Suprapubic skin (tissue), 4 donors: Measurements from ENCODE around the gene PRSS57. TPM values are rescaled to one million over a fixed set of nuclear protein-coding genes. Genes with fewer than 3 reads are reported as not detected.

Experiments used
- DNase-seq, 2 donors: peaks; one replicate each; pipeline ENCODE4 v3.0.0-alpha.2; 2019; ENCODE audit warnings: low spot score in 2 of 2
- H3K27ac ChIP-seq: fragments of 200-600 bp; sonication (generic); one replicate; pipeline ENCODE4 v1.5.1; 2019
- H3K27me3 ChIP-seq: fragments of 200-600 bp; sonication (generic); one replicate; pipeline ENCODE4 v1.5.1; 2019
- H3K36me3 ChIP-seq: fragments of 200-600 bp; sonication (generic); one replicate; pipeline ENCODE4 v1.5.1; 2019
- H3K4me1 ChIP-seq: fragments of 200-600 bp; sonication (generic); one replicate; pipeline ENCODE4 v1.5.1; 2019
- H3K4me3 ChIP-seq: fragments of 200-600 bp; sonication (generic); one replicate; pipeline ENCODE4 v1.5.1; 2019; ENCODE audit warnings: mild to moderate bottlenecking
- H3K9me3 ChIP-seq: fragments of 200-600 bp; sonication (generic); one replicate; pipeline ENCODE4 v1.5.1; 2019
- EP300 ChIP-seq: sonication (generic); formaldehyde crosslinking; IDR thresholded peaks from one replicate; pipeline ENCODE4 v1.6.1; 2017; ENCODE audit warnings: antibody characterized with exemption
- POLR2A ChIP-seq, 2 donors: fragments of 450-650 bp; IDR thresholded peaks; one replicate each; pipeline ENCODE4 v1.6.1; 2017; ENCODE audit warnings: antibody characterized with exemption in 2 of 2, mild to moderate bottlenecking in 2 of 2, moderate library complexity in 2 of 2
- POLR2AphosphoS5 ChIP-seq, 3 donors: sonication (generic); formaldehyde crosslinking; IDR thresholded peaks; one replicate each; pipeline ENCODE4 v1.6.1; 2017; ENCODE audit warnings: antibody characterized with exemption in 3 of 3
- WGBS: methylation state at CpG from one replicate; pipeline ENCODE4 v1.1.5; 2018; 5-methylcytosine and 5-hydroxymethylcytosine counted together
- total RNA-seq, 4 donors: library from RNA; depleted of rRNA; stranded (reverse); fragments of >200 nt; gene quantifications; one replicate each; pipeline ENCODE4 v1.1.0, GENCODE V29; 2016
- TF ChIP-seq, protein P1 (sequence below), 2 donors: fragments of 200-600 bp in 1 of 2; fragments of 450-650 bp in 1 of 2; sonication (generic) in 1 of 2; IDR thresholded peaks; one replicate each; pipeline ENCODE4 v1.5.1; 2016 to 2019; ENCODE audit warnings: antibody characterized with exemption in 2 of 2, mild to moderate bottlenecking in 1 of 2, moderate library complexity in 1 of 2

PRSS57 gene
- total RNA-seq, 4 donors from 2014 or later = not detected

DNA sequence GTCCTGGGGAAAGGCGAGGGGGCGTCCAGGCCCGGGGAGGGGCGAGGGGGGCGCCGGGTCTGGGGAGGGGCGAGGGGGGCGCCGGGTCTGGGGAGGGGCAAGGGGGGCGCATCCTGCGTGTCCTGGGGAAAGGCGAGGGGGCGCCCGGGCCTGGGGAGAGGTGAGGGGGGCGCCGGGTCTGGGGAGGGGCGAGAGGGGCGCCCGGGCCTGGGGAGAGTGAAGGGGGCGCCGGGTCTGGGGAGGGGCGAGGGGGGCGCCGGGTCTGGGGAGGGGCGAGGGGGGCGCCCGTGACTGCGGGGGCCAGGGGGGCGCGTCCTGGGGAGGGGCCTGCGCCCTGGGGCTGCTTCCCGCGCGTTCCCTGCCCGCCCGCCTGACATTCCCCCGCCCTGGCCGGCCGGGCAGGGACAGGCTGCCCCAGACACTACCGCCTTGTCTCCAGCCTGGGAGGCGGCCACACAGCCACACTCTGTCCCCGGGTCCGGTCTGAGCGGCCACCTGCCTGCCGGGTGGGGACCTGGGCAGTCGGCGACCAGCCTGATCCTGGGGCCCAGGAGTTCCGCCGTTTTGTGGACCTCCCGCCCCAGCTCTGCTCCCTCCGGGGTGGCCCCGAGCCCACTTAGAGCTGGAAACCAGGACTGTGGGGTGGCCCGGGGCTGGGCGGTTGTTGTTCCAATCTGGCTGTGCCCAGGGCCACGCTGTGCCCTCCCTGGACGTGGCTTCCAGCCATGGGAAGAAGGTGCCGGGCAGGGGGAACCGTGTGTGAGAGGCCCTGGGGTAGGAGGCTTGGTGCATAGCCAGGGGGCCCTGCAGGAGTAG lies 25.3 kb upstream of the PRSS57 start:
- DNase-seq = no peak
- H3K9me3 ChIP-seq = no peaks in the 10 kb centered on the region
- H3K4me1 ChIP-seq = peaks cover 27% of the 10 kb centered on the region
- 50% methylated on average over 14 of the region's 58 CpGs for WGBS
- H3K27me3 ChIP-seq = peaks cover 5% of the 10 kb centered on the region
- no peak for TF ChIP-seq EP300
- no peak overlapping the region for H3K4me3 ChIP-seq
- H3K36me3 ChIP-seq = peaks cover 2% of the 10 kb centered on the region
- peak overlapping the region; percentile 79 for H3K27ac ChIP-seq

DNA sequence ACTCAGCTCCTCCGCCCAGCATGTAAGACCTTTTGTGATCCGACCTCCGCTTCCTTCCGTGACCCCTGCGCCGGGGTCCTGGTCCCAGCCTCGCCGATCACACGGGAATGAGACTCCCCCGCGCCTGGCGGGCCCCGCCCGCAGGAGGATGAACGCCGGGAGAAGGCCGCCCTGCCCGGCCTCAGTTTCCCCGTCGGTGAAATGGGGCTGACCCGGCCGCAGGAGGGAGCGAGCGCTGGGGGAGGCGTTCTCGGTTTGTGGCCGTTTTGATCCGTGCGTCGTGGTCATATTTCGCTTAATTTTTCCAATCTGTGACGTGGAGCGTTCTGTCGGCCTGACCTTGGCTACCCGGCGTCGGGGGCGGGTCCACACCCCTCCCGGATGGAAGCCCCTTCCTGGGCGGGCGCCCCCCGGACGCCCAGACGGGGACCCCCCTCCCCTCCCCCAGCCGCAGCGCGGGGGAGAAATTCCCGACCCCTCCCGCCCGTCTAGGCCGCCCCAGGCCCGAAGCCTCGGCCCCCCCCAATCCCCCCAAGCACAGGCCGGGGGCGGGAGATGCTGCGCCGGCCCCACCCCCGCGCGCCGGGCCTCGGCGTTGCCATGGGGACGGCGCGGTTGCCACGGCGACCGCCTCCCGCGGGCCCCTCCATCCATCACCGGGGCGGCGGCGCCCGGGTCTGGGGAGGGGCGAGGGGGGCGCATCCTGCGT lies 24.5 kb upstream of the PRSS57 start:
- WGBS = 71% methylated on average over 26 of the region's 79 CpGs
- peak overlapping the region; percentile 79 for H3K27ac ChIP-seq
- peaks cover 27% of the 10 kb centered on the region for H3K4me1 ChIP-seq
- peaks cover 4% of the 10 kb centered on the region for H3K36me3 ChIP-seq
- DNase-seq = no peak
- no peak for TF ChIP-seq EP300
- TF ChIP-seq POLR2AphosphoS5 (IDR thresholded peaks at IDR 0.05) = no peak
- TF ChIP-seq, protein P1, sequence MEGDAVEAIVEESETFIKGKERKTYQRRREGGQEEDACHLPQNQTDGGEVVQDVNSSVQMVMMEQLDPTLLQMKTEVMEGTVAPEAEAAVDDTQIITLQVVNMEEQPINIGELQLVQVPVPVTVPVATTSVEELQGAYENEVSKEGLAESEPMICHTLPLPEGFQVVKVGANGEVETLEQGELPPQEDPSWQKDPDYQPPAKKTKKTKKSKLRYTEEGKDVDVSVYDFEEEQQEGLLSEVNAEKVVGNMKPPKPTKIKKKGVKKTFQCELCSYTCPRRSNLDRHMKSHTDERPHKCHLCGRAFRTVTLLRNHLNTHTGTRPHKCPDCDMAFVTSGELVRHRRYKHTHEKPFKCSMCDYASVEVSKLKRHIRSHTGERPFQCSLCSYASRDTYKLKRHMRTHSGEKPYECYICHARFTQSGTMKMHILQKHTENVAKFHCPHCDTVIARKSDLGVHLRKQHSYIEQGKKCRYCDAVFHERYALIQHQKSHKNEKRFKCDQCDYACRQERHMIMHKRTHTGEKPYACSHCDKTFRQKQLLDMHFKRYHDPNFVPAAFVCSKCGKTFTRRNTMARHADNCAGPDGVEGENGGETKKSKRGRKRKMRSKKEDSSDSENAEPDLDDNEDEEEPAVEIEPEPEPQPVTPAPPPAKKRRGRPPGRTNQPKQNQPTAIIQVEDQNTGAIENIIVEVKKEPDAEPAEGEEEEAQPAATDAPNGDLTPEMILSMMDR (IDR thresholded peaks at IDR 0.05) = no peak
- TF ChIP-seq POLR2A (IDR thresholded peaks at IDR 0.05) = no peak
- H3K27me3 ChIP-seq = peaks cover 5% of the 10 kb centered on the region
- H3K4me3 ChIP-seq = no peak overlapping the region
- H3K9me3 ChIP-seq = no peaks in the 10 kb centered on the region

DNA sequence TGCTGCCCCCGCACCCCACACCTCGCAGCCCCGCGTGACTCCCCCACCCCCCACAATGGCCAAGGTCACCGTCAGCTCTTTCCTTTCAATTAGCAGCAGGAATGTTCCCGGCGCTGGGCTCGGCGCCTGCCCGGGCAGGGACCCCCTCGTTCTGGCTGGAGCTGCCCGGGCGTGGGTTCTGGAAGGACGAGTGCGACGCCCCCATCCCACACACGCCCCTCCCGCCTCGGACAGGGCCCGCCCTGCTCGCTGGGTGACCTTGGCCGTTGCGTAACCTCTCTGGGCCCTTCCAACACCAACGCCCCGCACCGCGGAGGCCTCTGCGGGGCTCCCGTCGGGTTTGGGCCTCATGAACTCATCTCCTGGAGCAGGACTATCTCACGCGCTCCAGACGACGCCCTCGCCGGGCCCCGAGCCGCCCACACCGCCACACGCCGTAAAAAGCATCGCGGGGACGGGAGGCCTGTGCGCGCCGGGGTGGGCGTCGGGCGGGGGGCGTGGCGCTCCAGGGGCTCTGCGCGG lies 23.8 kb upstream of the PRSS57 start:
- peaks cover 27% of the 10 kb centered on the region for H3K4me1 ChIP-seq
- H3K27ac ChIP-seq = peak overlapping the region; percentile 79
- TF ChIP-seq POLR2AphosphoS5 (IDR thresholded peaks at IDR 0.05) = no peak
- TF ChIP-seq, protein P1 (IDR thresholded peaks at IDR 0.05) = no peak
- no peak for TF ChIP-seq POLR2A (IDR thresholded peaks at IDR 0.05)
- TF ChIP-seq EP300 = no peak
- DNase-seq = peak; percentile 88 to 90
- H3K36me3 ChIP-seq = peaks cover 4% of the 10 kb centered on the region
- no peaks in the 10 kb centered on the region for H3K9me3 ChIP-seq
- peaks cover 5% of the 10 kb centered on the region for H3K27me3 ChIP-seq
- 80% methylated on average over 1 of the region's 54 CpGs for WGBS
- H3K4me3 ChIP-seq = no peak overlapping the region

DNA sequence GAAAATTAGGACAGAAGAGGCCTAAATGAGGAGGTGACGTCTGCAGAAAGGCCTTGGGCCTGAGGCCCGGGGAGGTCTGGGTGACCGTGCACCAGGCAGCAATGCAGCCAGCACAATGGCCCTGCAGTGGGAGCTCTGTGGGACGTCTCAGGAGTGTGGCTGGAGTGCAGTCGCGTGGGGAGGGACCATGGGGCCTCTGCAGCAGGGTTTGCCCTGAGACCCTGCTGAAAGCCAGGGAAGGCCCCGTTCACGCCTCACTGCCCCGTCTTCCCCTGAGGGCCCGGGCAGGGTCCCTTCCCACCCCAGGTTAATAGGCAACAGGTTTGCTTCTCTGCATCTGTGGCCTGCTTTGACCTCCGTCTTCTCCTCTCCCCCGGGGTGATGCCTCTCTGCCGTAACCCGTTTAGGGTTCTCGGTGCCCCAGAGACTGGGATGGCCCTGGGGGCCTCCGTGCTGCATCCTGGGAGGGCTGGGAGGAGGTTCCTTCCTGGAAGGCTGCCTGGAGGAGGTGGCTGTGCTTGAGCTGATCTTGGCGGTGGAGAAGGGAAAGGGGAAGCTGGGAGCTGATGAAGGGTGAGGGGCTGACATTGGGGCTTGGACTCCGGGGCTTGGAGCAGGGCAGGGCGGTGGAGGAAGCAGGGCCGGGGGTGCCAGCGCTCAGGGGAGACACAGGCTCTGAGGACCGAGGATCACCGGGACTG lies 23.1 kb upstream of the PRSS57 start:
- H3K27me3 ChIP-seq = peaks cover 5% of the 10 kb centered on the region
- no peak overlapping the region for H3K4me3 ChIP-seq
- 65% methylated on average over 9 of the region's 23 CpGs for WGBS
- H3K4me1 ChIP-seq = peaks cover 27% of the 10 kb centered on the region
- peak overlapping the region; percentile 79 for H3K27ac ChIP-seq
- no peak for TF ChIP-seq POLR2AphosphoS5 (IDR thresholded peaks at IDR 0.05)
- TF ChIP-seq POLR2A (IDR thresholded peaks at IDR 0.05) = no peak
- TF ChIP-seq, protein P1 (IDR thresholded peaks at IDR 0.05) = no peak
- no peak for TF ChIP-seq EP300
- DNase-seq = no peak
- H3K9me3 ChIP-seq = no peaks in the 10 kb centered on the region
- H3K36me3 ChIP-seq = peaks cover 4% of the 10 kb centered on the region

DNA sequence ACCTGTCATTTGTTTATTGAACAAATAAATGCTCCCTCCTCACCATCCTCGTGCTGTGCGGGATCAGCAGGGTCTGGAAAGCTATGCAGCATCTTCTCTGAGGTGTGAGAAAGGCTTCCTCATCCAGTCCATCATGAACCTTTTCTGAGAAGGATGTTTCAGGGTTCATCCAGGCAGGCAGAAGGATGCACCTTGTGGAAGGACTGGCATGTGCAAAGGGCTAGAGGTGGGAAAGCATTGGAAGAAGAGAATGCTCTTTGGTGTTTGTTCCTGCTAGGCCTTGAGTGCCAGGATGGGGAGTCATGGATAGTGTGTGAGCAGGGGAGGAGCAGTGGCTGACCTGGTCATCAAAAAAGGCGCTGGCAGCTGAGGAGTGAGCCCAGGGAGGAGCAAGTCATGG lies 20.1 kb upstream of the PRSS57 start:
- Histone ChIP-seq H3K9me3 (no peaks in the 10 kb centered on the region), H3K27me3 (peaks cover 5% of the 10 kb centered on the region), H3K36me3 (peaks cover 4% of the 10 kb centered on the region), H3K4me3 (no peak overlapping the region), H3K27ac (no peak overlapping the region), H3K4me1 (peaks cover 28% of the 10 kb centered on the region)
- no peak for DNase-seq
- 92% methylated on average over 3 of the region's 3 CpGs for WGBS
- no peak for TF ChIP-seq EP300
- TF ChIP-seq, protein P1 (IDR thresholded peaks at IDR 0.05) = no peak
- TF ChIP-seq POLR2AphosphoS5 (IDR thresholded peaks at IDR 0.05) = no peak
- TF ChIP-seq POLR2A (IDR thresholded peaks at IDR 0.05) = no peak
